Measurements from ENCODE around the gene PTPRM. TPM values are rescaled to one million over a fixed set of nuclear protein-coding genes. Genes with fewer than 3 reads are reported as not detected.

The PTPRM gene
- total RNA-seq, 1 experiment from 2014 or later: 11.1 TPM

GRCh38 chr18:7626175-7626921, 59.2 kb downstream of the PTPRM start:
- no peaks in the 10 kb centered on the region for H3K9me3 Mint-ChIP-seq
- TF ChIP-seq ATF2 (CRISPR knock-in tag; IDR thresholded peaks at IDR 0.05; ENCODE audit: borderline replicate concordance, low read depth): no peak
- peak; percentile 45; the same call in 1 of the 2 replicates for TF ChIP-seq GABPB1 (CRISPR knock-in tag; IDR thresholded peaks at IDR 0.05)
- H3K4me1 Mint-ChIP-seq: 0 out of 2 replicates have a peak, but pooled peaks cover 4% of the 10 kb centered on the region
- no peak for DNase-seq (ENCODE audit: low spot score)
- H3K27ac Mint-ChIP-seq: no peak overlapping the region
- H3K4me3 Mint-ChIP-seq: no peak overlapping the region
- no peaks in the 10 kb centered on the region for H3K27me3 Mint-ChIP-seq (ENCODE audit: low read depth)
- H3K36me3 Mint-ChIP-seq: no peaks in the 10 kb centered on the region
- ChIA-PET POLR2A (no interaction called here), CTCF (interaction anchor here (0.7 to 1.0 kb wide), 3 partner anchors 8 to 354 kb away, joined by 3 to 4 read pairs (median 4); no protein-coding TSS in a partner anchor)
- no peak for ATAC-seq

DNA sequence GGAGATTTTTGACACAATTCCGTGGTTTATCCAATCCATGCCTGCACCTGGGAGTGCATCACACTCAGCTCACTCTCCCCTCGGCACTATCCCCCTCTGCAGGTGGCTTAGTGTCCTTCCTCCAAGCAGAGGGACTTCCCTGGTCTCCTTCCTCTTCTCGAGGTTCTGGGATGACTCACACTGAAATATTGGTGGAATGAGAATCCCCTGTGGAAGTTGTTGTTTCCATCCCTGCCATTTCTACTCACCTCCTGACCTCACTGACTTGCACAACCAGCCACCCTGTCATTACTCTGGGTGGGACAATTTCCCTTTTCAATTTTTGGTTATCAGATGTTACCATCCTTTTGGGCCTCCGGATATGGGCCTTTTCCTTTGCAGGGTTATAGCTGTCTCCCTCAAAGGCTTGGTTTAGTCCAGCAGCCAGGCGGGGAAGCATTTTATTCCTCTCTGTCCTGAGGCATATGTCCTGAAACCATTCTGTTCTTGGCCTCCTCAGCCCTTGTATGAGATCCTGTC, 59.9 kb downstream of the PTPRM start:
- H3K4me1 Mint-ChIP-seq: 0 out of 2 replicates have a peak, but pooled peaks cover 4% of the 10 kb centered on the region
- H3K9me3 Mint-ChIP-seq: no peaks in the 10 kb centered on the region
- no peaks in the 10 kb centered on the region for H3K27me3 Mint-ChIP-seq (ENCODE audit: low read depth)
- no peaks in the 10 kb centered on the region for H3K36me3 Mint-ChIP-seq
- TF ChIP-seq ZNF396 (CRISPR knock-in tag; IDR thresholded peaks at IDR 0.05; ENCODE audit: borderline replicate concordance) (no peak), NR3C1 (CRISPR knock-in tag; conservative IDR thresholded peaks at IDR 0.05; ENCODE audit: low read depth) (no peak), JUN (CRISPR knock-in tag; IDR thresholded peaks at IDR 0.05) (no peak), STAT6 (CRISPR knock-in tag; conservative IDR thresholded peaks at IDR 0.05; ENCODE audit: low read depth) (no peak), ZNF232 (CRISPR knock-in tag; IDR thresholded peaks at IDR 0.05) (no peak), SMAD4 (CRISPR knock-in tag; IDR thresholded peaks at IDR 0.05) (no peak), ZNF423 (CRISPR knock-in tag; IDR thresholded peaks at IDR 0.05) (no peak), HMGA2 (CRISPR knock-in tag; IDR thresholded peaks at IDR 0.05) (no peak), HMGXB4 (CRISPR knock-in tag; IDR thresholded peaks at IDR 0.05) (no peak), TP53 (CRISPR knock-in tag; IDR thresholded peaks at IDR 0.05) (no peak), ELF4 (CRISPR knock-in tag; IDR thresholded peaks at IDR 0.05; ENCODE audit: low read depth) (no peak), ATF1 (CRISPR knock-in tag; IDR thresholded peaks at IDR 0.05) (no peak), ZNF425 (CRISPR knock-in tag; conservative IDR thresholded peaks at IDR 0.05) (no peak), MXD4 (CRISPR knock-in tag; IDR thresholded peaks at IDR 0.05; ENCODE audit: borderline replicate concordance) (no peak), MYBL2 (CRISPR knock-in tag; IDR thresholded peaks at IDR 0.05) (no peak), FOXJ3 (CRISPR knock-in tag; IDR thresholded peaks at IDR 0.05; ENCODE audit: borderline replicate concordance) (no peak), FOXP1 (CRISPR knock-in tag; IDR thresholded peaks at IDR 0.05; ENCODE audit: borderline replicate concordance) (no peak)
- TF ChIP-seq, protein P1, sequence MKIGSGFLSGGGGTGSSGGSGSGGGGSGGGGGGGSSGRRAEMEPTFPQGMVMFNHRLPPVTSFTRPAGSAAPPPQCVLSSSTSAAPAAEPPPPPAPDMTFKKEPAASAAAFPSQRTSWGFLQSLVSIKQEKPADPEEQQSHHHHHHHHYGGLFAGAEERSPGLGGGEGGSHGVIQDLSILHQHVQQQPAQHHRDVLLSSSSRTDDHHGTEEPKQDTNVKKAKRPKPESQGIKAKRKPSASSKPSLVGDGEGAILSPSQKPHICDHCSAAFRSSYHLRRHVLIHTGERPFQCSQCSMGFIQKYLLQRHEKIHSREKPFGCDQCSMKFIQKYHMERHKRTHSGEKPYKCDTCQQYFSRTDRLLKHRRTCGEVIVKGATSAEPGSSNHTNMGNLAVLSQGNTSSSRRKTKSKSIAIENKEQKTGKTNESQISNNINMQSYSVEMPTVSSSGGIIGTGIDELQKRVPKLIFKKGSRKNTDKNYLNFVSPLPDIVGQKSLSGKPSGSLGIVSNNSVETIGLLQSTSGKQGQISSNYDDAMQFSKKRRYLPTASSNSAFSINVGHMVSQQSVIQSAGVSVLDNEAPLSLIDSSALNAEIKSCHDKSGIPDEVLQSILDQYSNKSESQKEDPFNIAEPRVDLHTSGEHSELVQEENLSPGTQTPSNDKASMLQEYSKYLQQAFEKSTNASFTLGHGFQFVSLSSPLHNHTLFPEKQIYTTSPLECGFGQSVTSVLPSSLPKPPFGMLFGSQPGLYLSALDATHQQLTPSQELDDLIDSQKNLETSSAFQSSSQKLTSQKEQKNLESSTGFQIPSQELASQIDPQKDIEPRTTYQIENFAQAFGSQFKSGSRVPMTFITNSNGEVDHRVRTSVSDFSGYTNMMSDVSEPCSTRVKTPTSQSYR (CRISPR knock-in tag; IDR thresholded peaks at IDR 0.05): no peak
- TF ChIP-seq, protein P2, sequence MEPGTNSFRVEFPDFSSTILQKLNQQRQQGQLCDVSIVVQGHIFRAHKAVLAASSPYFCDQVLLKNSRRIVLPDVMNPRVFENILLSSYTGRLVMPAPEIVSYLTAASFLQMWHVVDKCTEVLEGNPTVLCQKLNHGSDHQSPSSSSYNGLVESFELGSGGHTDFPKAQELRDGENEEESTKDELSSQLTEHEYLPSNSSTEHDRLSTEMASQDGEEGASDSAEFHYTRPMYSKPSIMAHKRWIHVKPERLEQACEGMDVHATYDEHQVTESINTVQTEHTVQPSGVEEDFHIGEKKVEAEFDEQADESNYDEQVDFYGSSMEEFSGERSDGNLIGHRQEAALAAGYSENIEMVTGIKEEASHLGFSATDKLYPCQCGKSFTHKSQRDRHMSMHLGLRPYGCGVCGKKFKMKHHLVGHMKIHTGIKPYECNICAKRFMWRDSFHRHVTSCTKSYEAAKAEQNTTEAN (CRISPR knock-in tag; IDR thresholded peaks at IDR 0.05): no peak
- peak; percentile 81 for ATAC-seq
- DNase-seq (ENCODE audit: low spot score): no peak
- POLR2A ChIA-PET: no interaction called here
- H3K4me3 Mint-ChIP-seq: no peak overlapping the region
- H3K27ac Mint-ChIP-seq: 0 out of 2 replicates have a peak overlapping the region, but pooled peaks have one; percentile 25
- CTCF ChIA-PET: interaction anchor here (0.7 to 1.0 kb wide), 3 partner anchors 8 to 354 kb away, joined by 3 to 4 read pairs (median 4); no protein-coding TSS in a partner anchor
